Measurements from ENCODE around the gene NOS2.
"Not testable (repeated sequence)": the region's sequence is repeated elsewhere in the genome, so short reads cannot be mapped to it uniquely, and the experiment has no call there.

DNA sequence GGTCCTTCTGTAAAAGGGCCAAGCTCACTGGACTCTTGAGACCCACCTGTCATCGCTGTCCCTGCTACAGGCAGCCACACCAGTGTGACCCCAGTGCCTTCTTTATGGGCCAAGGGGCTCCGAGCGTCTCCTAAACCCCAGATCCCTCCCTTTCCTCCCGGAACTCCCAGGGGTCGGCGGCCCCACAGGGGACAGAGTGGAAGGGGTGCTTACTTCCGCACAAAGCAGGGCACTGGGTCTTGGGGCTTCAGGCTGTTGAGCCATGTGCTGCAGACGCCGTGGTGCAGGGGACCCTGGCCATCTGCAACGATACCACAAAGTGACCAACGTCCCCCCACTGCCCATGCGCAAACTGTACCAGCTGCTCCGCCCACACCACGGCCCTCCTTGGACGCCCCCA, 39.4 kb downstream of the NOS2 start:
- not testable (repeated sequence) for TF ChIP-seq POLR2A, POU2F2, POLR2AphosphoS5, TAF1, SPI1 (IDR thresholded peaks at IDR 0.05; ENCODE audit: low read depth, low read length)
